Stimulated activated CD4-positive, alpha-beta T cell treated with anti-CD3 and anti-CD28 coated beads, Interleukin-4, amount 100 ng/mL, for 4 hours (primary cell): Measurements from ENCODE around the gene PTCH2.
"Not testable (repeated sequence)": the region's sequence is repeated elsewhere in the genome, so short reads cannot be mapped to it uniquely, and the experiment has no call there.

Experiments
- DNase-seq, 2 experiments: peaks; one replicate each; pipeline ENCODE4 v3.0.0-alpha.2; 2020

PTCH2 gene

DNA sequence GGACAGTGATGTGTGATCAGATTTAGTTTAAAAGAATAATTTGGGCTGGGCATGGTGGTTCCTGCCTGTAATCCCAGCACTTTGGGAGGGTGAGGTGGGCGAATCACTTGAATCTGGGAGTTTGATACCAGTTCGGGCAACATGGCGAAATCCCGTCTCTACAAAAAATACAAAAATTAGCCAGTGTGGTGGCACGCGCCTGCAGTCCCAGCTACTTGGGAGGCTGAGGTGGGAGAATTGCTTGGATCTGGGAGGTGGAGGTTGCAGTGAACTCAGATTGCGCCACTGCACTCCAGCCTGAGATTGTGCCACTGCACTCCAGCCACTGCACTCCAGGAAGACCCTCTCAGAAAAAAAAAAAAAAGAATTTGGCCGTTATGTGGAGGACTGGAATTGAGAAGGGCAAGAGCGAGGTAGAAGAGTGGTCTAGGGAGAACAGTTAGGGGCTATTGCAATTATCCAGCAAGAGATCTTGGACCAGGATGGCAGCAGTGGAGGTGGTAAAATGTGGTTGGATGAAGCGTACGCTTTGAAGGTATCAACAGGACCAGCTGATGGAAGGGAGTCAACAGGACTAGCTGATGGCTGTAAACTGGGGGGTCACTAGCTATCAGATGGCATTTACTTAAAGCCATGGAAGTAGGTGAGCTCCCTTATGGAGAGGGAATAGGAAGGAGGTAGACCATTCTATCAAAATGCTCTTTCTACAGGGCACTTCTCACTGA lies 25.1 kb downstream of the PTCH2 start:
- no peak for DNase-seq

DNA sequence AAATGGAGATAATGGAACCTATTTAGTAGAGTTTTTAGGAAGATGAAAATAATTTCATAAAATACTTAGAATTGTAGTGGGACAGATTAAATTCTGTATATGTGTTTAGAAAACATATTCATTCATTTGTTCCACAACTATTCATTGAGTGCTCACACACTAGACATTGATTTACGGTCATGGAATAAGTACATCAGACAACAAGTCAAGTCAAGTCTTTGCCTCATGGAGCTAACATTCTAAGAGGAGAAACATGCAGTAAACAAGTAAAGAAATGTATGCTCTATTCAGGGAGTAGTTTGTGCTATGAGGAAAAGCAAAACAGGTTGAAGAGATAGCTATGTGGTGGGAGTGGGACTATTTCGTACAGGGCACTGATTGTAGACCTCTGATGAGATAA lies 25.7 kb downstream of the PTCH2 start:
- no peak for DNase-seq

DNA sequence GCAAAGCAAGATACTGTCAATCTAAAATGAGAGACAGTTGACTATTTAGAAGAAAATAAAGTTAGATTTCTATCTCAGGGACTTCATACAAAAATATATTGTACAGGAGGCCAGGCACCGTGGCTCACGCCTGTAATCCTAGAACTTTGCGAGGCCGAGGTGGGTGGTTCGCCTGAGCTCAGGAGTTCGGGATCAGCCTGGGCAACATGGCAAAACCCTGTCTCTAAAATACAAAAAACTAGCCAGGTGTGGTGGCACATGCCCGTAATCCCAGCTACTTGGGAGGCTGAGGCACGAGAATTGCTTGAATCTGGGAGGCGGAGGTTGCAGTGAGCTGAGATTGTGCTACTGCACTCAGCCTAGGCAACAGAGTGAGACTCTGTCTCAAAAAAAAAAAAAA lies 27.1 kb downstream of the PTCH2 start:
- not testable (repeated sequence) for DNase-seq

DNA sequence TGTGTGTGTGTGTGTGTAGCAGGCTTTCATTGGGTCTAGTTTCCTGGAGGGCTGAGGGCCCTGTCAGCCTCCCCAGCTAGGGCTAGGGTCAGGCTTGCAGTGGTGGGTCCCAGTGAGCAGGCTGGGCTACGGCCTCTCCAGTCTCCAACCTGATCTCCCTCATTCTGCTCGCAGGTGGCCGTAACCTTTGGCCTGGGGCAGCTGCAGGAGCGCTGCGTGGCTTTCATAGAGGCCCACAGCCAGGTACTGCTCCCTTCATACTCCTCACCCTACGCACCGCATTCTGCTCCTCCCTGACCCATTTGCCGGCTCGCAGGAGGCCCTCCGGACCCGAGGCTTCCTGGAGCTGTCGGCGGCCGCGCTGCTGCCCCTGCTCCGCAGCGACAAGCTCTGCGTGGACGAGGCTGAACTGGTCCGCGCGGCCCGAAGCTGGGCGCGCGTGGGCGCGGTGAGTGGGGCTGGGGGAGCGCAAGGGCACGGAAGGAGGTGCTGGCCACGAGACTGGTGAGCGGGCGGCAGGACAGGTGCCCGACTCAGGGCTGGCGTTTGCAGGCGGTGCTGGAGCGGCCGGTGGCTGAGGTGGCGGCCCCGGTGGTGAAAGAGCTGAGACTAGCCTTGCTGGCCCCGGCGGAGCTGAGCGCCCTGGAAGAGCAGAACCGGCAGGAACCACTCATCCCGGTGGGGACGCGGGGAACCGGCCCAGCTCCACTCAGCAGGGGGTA lies 30.1 kb downstream of the PTCH2 start:
- no peak for DNase-seq

DNA sequence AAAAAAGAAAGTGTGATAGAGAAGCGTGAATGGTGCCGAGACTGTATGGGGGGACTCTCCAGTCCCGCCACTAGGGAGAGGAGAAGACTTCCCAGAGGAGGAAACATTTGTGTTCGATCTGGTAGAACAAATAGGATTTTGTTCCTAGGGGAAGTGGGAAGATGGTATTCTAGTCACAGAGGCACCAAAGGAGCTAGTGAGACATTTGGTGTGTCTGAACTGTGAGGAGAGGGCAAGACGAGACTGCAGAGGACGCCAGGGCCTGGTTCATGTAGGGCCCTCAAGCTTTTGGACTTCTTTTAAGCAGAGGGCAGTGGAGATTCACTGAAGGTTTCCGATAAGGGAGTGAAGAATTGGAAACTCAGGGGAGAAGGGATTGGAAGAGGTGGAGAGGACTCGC lies 31.8 kb downstream of the PTCH2 start:
- DNase-seq: no peak

DNA sequence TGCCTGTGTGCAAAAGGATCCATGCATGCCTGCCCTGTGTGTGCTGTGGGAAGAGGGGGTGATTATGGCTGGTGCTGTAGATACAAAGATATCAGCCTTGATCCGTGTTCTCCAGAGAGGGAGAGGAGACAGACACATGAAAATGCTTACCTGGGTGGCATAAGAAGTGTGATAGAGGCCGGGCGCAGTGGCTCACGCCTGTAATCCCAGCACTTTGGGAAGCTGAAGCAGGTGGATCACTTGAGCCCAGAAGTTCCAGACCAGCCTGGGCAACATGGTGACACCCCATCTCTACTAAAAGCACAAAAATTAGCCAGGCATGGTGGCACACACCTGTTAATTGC lies 32.3 kb downstream of the PTCH2 start:
- not testable (repeated sequence) for DNase-seq

DNA sequence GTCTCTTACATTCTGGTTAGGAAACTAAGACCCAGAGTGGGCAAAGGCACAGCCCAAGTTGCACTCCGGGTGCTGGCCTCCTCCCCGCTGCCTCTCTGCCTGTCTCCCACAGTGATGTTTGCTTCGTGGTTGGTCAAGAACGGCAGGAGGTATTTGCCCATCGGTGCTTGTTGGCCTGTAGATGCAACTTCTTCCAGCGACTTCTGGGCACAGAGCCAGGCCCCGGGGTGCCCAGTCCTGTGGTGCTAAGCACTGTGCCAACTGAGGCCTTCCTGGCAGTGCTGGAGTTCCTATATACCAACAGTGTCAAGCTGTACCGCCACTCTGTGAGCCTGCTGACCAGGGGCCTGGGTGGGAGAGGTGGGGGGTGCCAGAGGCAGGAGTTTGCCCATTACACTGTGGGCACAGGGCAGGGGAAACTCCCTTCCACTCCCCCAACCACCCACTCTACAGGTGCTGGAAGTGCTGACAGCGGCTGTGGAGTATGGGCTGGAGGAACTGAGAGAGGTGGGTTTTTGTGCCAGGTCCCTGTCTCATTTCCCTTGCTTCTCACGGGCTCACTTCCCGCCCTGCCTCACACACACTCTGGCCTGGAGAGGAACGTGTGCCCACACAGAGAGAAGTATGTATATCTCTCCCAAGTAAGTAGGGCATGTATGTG lies 32.8 kb downstream of the PTCH2 start:
- DNase-seq: peak; percentile 41 to 56

DNA sequence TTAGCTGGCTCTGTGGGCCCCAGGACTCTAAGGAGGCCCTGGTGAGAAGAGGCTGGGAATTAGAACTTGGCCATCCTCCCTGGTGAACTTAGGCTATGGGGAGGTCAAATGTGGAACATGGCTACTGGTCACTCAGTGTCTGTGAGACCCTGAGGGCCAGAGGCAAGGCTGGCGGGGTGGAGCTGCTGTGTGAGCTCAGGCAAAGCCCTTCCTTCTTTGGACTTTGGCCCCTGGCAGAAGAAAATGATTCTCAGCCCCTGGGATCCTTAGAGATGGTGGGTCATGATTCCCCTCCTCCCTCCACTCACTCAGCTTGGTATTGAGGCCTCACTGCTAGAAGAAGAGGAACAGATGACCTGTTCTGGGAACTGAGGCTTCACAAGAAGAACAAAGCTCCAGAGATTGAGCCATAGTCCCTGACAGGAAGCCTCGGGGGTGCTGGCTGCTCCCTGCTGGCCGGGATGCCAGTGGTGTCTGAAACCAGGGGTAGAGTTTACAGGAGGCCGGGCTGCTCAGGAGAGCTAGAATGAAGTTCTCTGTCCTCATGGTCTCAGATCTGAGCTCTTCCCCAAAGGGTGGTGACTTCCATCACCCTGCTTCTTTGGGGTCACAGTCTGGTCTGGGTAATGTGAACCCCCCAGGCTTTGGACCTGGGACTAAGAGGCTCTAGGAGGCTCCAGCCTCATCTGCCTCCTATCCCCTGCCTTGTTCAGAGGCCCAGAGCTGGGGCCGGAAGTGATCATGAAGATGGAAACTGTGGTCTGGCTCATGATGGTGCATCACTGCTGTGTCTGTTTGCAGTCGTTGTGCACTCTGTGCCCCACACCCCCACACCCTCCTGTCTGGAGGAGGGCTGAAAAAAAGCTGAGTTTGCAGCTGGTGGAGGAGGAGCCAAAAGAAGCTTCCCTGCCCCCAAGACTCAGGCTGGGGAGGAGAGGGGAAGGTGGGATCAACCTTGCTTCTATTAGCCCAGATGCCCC lies 33.8 kb downstream of the PTCH2 start:
- DNase-seq: peak; percentile 76 to 93

DNA sequence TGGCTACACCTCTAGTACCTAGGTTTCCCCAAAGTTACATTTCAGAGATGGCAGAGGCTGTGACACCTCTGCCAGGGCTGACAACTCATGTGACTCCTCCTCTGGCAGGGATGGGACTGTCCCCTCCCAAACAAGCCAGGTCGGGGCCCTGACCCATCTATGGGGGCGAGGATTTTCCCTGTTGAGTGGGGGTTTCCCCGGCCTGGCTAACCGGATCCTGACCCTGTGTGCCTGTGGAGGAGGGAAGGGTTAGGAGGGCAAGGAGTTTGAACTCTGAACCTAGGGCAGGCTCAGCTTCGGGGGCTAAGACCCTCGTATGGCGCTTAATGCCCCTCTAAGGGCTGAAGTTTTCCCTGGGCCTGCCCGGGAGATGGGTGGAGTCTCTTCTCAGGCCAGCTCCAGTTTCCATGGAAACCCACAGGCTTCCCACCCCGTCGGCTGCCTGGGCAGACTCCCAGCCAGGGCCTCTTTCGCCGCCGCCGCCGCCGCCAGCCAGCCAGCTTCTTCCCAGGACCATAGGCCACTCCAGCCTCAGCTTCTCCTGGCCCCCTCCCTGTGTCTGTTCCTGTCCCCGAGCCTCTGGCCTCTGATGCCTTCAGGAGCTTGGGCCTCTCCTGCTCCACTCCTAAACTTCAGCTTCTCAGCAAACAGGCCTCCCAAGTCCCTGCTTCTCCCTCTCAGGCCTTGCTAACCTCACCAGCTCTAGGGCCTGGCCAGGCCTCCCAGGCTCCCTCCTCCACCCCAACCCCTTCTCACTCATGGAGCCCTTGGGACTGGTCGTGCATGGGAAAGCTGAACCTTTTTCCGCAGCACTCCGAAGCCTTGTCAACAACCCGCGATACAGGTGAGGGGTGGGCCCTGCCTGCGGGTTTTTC lies 34.8 kb downstream of the PTCH2 start, which contains the start of gene BTBD19:
BTBD19 (plus strand) TSS at position 461 of the 875 bp plus-strand sequence; CDS start at position 759, 298 bp downstream.
- DNase-seq: peak; percentile 73 to 87

DNA sequence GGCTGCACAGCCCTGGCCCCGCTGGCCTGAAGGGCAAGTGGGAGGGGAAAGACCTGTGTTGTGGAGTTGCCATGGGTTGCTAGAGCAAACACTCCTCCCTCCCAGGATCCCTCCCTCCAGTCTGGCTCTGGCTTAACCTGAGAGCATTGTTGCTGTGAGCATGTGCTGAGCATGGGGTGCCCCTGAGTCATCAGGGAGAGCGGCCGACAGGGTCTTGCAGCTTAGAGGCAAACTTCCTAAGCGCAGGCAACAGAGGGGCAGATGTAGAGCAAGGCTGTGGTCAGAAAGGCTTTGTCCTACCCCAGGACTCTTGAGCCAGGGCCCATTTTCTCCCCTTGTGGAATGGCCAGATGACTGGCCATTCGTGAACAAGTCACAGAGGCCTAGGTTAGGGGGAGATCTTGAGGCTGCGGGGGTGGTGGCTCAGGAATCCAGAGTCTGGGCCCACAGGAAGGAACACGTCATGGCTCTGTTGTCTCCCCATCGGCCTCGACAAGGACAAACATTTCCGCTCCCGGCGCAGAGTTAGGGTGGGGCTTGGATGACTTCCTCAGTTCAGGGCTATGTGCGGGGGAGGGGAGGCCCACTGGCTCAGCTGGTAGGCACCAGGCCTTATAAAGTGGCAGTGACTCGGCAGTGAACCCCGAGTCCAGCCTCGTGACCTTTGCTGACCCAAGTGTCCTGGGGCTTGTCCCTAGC lies 35.5 kb downstream of the PTCH2 start:
- DNase-seq: peak; percentile 79 to 89

DNA sequence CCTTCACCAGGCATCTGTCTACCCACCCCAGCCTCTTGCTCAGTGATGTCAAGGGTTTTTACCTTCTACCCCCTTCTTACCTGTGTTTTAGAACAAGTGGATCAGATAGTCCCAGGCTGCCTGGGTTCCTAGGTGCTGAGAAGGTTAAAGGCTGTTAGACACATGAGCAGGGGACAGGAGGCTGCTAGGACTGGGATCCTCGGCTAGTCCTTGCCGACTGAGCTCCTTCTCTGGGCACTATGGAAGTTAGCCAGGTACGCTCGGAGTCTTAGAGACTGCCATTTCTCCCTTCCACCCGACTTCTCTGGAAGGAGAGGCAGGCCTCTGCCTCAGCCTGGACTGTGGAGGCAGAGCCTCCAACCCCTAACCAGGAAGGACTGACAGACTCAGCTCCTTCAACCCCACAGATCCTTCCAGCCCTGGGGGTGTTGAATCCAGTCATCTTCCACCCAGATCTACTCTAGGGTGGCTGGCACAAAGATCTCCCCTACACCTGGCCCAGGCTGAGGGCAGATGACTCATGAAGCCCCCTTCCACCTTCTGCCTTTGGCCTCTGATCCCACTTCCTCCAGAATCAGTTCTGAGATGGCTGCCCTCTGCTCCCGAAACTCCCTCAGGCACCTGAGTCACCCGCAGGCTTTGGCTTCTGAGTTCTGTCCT lies 36.2 kb downstream of the PTCH2 start, which contains the start of gene DYNLT4:
DYNLT4 (minus strand) TSS at position 648 of the 660 bp plus-strand sequence. CDS start 683 bp downstream, outside the sequence.
- DNase-seq: no peak

DNA sequence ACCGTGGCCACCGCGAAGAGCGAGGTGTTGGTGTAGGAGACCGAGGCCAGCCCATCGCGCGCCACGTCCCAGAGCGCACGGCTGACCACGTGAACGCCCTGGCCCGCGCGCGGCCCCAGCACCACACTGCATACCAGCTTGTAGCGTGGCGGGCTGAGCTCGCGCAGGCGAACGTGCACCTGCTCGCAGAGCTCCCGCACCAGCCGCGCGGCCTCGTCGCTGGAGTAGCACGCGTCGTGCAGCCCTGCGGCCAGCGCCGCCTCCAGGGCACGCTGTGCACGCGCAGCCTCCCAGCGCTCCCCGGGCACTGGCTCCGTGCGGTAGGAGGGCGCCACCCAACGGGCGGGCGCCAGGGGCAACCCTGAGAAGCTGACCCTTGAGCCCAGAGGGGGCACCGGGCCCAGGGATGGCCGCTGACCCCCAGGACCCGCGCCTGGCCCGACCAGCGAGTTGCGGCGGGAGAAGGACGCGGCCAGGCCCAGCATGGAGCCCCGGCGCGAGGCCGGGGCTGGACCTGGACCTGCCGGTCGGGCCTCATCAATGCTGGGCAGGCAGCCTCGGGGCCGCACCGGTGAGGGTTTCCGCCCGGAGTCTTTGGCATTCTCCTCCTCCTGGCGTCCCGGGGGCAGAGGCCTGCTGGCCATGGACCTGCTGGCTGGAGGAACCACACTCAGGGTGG lies 36.9 kb downstream of the PTCH2 start:
- DNase-seq: no peak

DNA sequence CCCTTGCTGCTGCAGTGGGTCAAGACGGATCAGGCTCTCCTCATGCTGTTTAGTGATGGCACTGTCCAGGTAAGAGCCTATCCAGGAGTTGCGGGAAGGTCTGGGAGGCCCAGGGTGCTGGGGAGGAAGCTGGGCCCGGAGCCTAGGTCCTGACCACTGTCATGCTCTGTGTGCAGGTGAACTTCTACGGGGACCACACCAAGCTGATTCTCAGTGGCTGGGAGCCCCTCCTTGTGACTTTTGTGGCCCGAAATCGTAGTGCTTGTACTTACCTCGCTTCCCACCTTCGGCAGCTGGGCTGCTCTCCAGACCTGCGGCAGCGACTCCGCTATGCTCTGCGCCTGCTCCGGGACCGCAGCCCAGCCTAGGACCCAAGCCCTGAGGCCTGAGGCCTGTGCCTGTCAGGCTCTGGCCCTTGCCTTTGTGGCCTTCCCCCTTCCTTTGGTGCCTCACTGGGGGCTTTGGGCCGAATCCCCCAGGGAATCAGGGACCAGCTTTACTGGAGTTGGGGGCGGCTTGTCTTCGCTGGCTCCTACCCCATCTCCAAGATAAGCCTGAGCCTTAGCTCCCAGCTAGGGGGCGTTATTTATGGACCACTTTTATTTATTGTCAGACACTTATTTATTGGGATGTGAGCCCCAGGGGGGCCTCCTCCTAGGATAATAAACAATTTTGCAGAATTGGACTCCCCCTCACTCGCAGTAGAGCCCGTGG lies 37.6 kb downstream of the PTCH2 start:
- DNase-seq: no peak

DNA sequence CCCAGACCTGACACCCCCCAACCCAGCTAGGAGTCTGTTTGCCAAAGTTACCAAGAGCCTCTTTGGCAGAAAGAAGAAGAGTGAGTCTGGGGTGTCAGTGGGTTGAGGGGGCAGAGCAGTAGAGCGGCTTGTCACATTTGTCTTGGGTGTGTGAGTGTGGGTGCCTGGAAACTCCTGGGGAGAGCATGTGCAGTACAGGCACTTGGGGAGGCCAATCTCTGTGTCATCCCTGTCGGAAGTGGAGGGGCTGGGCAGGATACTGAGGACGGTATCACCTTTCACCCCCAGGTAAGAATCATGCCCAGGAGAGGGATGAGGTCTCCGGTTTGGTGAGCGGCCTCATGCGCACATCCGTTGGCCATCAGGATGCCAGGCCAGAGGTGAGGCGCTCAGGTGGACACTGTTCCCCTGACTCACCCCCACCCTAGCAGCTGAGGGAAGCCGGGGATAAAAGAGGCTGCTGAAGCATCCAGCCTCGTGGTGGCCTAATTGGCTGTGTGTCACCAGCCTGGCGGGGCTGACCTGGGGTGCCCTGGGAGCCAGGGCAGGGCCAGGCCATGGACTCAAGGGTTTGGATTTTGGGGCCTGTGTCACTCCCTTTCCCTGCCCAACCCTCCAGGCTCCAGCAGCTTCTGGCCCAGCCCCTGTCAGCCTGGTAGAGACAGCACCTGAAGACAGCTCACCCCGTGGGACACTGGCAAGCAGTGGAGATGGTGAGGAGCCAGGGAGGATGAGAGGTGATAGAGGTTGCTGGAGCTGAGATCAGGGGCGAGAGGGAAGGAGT lies 39.5 kb downstream of the PTCH2 start:
- no peak for DNase-seq

DNA sequence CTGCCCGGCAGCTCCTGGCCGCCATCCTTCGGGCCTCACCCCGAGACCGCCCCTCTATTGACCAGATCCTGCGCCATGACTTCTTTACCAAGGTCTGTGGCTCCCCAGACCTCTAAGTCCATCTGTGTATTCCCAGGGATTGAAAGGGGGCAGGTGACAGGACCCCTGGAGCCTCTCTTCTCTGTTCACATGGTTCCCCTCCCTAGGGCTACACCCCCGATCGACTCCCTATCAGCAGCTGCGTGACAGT lies 40.1 kb downstream of the PTCH2 start:
- DNase-seq: no peak

DNA sequence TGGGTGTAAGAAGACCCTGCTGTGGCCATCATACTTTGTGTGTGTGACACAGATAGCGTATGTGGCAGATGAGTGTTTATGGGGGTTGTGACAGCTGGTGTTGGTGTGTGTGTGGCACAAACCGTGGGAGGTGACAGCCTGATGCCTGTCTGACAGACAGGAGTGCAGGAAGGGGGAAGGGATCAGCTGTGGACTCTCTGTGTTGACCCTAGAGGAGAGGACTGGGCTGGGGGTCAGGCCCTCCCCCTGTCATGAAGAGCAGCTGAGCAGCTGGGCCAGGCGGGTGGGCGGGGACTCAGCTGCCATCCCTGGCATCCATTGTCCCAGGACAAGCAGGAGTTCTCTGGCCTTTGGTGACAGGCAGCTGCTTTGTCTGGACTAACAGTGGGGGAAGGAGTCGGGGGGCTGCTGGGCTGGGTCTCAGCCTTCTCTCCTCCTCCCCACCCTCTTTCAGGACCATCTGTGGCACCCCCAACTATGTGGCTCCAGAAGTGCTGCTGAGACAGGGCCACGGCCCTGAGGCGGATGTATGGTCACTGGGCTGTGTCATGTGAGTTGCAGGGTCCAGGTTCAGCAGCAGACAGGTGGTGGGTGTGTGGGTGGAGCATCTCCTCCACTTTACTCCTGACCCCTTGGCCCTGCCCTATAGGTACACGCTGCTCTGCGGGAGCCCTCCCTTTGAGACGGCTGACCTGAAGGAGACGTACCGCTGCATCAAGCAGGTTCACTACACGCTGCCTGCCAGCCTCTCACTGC lies 40.6 kb downstream of the PTCH2 start:
- no peak for DNase-seq

DNA sequence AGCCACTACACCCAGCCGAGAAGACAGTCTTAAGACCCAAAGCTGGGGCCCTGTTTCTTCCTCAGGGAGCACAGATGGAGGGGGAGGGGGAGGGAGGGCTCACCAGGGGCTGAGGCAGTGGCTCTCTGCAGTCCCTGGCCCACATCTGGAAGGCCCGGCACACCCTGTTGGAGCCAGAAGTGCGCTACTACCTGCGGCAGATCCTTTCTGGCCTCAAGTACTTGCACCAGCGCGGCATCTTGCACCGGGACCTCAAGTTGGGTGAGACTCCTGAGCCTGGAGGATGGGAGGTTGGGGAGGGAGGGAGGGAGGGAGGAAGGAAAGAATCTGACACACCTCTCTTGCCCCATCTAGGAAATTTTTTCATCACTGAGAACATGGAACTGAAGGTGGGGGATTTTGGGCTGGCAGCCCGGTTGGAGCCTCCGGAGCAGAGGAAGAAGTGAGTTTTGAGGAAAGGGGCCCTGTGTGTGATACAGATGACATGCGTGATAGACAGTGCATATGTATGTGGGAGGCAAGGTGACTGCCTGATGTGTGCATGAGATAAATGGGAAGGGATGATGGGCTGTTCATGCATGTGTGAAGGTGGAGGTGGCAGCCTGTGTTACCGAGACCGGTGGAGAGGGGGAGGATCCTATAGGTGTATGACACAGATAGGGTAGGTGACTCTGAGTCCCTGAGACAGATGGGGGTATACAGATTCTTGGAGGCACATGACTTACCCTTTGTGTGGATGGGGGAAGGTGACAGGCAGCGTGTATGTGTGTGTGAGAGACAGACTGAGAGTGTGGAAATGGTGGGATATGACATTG lies 41.4 kb downstream of the PTCH2 start:
- DNase-seq: peak in 1 of 2 experiments; percentile 73
